Stimulated activated memory B cell treated with anti-CD40 and anti-IgM and Interleukin-4, amounts not matched to agents 10 μg/mL and 1 μg/mL and 100 μg/mL, for 72 hours (primary cell): Measurements from ENCODE around the gene GTF3A.
A peak's percentile ranks its signal among the peaks of the same experiment; 100 is the strongest.
"Not testable (repeated sequence)": the region's sequence is repeated elsewhere in the genome, so short reads cannot be mapped to it uniquely, and the experiment has no call there.

Experiments used
- ATAC-seq: fragments of 150-1000 bp; cut with Tn5 transposase; 2 replicates; pipeline ENCODE4 v1.10.0; 2021
- H3K27ac Mint-ChIP-seq: one replicate; pipeline ENCODE4 v1.8.0; 2022; ENCODE audit warnings: mild to moderate bottlenecking, mixed read lengths
- H3K27me3 Mint-ChIP-seq: one replicate; pipeline ENCODE4 v1.8.0; 2022; ENCODE audit warnings: mixed read lengths
- H3K36me3 Mint-ChIP-seq: one replicate; pipeline ENCODE4 v1.8.0; 2022; ENCODE audit warnings: mixed read lengths
- H3K4me1 Mint-ChIP-seq: one replicate; pipeline ENCODE4 v1.8.0; 2022; ENCODE audit warnings: mixed read lengths
- H3K4me3 Mint-ChIP-seq: one replicate; pipeline ENCODE4 v1.8.0; 2022; ENCODE audit warnings: mild to moderate bottlenecking, moderate library complexity, mixed read lengths
- H3K9me3 Mint-ChIP-seq: one replicate; pipeline ENCODE4 v1.8.0; 2022; ENCODE audit warnings: mixed read lengths

Gene GTF3A

DNA sequence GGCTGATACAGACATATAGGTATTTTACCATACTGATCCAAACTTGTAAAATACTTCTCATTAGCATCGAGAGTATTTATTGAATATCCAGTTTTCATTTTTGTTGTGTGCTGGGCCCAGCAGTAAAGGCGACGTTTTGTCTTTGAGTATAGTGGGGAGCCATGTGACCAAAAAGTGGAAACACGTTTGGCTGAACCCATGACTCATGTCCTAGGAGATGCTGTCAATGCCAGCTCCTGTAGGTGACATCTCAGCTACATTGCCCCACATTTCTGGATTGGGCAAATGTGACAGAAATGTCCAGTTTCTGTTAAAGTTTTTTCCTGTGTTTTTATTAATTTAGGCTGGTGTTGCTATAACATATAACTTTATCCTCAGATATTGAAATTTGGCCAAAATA is 26.1 kb upstream of the GTF3A start:
- Mint-ChIP-seq H3K27me3 (no peaks in the 10 kb centered on the region), H3K9me3 (no peaks in the 10 kb centered on the region), H3K4me3 (no peak overlapping the region), H3K36me3 (no peaks in the 10 kb centered on the region), H3K4me1 (peaks cover 7% of the 10 kb centered on the region), H3K27ac (no peak overlapping the region)
- ATAC-seq: no peak

DNA sequence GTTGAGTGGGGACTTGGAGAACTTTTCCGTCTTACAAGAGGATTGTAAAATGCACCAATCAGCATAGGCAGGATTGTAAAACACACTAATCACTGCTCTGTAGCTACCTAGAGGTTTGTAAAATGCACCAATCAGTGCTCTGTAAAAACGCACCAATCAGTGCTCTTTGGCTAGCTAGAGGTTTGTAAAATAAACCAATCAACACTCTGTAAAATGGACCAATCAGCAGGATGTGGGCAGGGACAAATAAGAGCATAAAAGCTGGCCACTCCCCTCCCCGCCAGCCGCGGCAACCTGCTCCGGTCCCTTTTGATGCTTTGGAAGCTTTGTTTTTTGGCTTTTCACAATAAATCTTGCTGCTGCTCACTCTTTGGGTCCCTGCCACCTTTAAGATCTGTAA is 24.0 kb upstream of the GTF3A start:
- H3K27me3 Mint-ChIP-seq, ATAC-seq, H3K27ac Mint-ChIP-seq, H3K9me3 Mint-ChIP-seq, H3K4me1 Mint-ChIP-seq, H3K36me3 Mint-ChIP-seq, H3K4me3 Mint-ChIP-seq: not testable (repeated sequence)

DNA sequence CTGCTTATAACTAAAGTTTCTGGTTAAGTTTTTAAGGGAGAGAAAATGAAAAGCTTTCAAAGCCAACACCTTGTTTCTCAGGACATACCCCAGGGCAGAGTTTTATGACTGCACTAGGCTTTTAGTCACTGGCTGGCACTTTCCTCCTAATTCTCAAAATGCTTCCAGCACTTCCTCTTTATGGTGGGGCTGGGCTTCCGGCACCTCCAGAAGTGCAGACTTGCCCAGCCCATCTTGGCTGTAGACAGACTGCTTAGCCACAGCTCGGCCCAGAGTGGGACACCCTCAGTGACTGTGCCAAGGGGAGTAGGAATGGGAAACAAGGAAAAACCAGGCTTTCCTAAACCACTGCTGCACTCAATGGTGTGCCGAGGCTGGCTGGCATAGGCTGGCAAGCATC is 23.2 kb upstream of the GTF3A start:
- Mint-ChIP-seq H3K36me3 (no peaks in the 10 kb centered on the region), H3K4me3 (no peak overlapping the region), H3K27me3 (no peaks in the 10 kb centered on the region), H3K27ac (no peak overlapping the region), H3K9me3 (no peaks in the 10 kb centered on the region), H3K4me1 (peaks cover 7% of the 10 kb centered on the region)
- peak; percentile 67 for ATAC-seq

DNA sequence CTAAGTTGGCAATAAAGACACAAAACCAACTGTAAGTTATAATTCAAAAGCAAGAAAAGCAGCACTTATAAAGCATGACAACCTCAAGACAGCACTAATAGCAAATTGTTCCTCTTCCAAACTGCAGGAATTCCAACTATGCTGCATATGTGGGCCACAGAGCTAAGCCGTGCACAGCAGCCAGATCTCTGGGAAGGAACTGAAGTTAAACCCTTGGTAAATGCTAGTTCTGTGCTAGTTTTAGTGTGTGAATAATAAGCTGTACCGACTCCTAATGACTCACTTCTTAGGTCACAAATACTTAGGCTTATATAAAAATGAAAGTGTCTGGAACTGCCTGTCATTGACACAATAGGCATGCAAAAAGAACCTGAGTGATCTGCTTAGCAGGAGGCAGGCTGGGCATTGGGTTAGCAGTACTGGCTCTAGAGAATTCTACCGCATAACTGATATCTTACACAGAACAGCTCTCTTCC is 21.2 kb upstream of the GTF3A start:
- ATAC-seq: no peak
- Mint-ChIP-seq H3K4me1 (peaks cover 7% of the 10 kb centered on the region), H3K9me3 (no peaks in the 10 kb centered on the region), H3K36me3 (no peaks in the 10 kb centered on the region), H3K27me3 (peaks cover 5% of the 10 kb centered on the region), H3K4me3 (no peak overlapping the region), H3K27ac (no peak overlapping the region)

DNA sequence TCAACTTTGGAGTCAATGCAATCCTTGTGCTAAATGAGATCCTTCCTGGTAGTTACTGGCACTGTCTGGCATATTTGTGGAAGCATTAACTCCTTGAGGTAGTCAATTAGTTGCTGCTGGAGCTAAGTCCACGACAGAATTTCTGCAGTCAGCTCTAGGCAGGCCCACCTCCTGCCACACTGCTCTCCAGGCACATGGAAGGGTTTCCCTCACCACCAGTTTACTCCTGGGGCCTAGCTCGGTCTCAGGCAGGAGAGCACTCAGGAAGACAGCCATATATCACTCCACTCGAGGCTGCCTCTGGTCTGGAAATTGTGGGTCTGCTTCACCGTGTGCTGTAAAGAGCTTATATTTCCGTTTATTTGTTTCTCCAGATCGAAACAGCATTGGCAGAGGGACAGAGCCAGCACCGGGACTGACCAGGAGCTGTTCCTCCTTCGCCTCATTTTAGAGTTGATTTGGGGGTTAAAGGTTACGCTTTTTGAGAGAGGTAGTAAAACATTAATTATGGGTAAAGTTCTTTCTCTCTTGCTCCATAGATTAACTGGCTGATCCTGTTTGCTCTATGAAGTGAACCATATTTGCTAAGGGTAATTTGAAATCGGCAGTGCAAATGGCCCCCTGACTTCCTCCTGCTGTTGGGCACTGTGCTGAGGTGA is 20.6 kb upstream of the GTF3A start:
- H3K27me3 Mint-ChIP-seq: peaks cover 9% of the 10 kb centered on the region
- no peaks in the 10 kb centered on the region for H3K36me3 Mint-ChIP-seq
- H3K4me3 Mint-ChIP-seq: no peak overlapping the region
- no peak for ATAC-seq
- no peaks in the 10 kb centered on the region for H3K9me3 Mint-ChIP-seq
- peak overlapping the region; percentile 13 for H3K27ac Mint-ChIP-seq
- H3K4me1 Mint-ChIP-seq: peaks cover 7% of the 10 kb centered on the region

DNA sequence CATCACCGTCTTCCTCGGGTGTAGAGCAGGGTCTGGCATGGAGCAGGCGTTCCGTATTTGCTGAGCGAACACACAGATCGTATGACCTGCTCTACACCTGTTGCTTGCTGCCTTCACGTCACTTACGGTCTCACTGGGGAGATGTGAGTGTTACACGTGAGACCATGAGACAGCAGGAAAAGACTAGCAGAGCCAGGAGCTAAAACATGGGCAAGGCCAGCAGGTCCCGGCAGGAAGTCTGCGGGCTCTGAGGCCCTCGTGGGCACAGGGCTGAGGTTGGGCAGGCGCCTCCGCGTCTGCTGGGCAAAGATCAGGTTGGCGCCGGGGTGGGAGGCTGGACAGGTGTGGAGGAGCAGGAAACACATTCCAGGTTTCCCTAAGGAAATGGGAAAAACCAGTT is 19.7 kb upstream of the GTF3A start:
- H3K27me3 Mint-ChIP-seq: peaks cover 15% of the 10 kb centered on the region
- peaks cover 2% of the 10 kb centered on the region for H3K9me3 Mint-ChIP-seq
- peaks cover 3% of the 10 kb centered on the region for H3K36me3 Mint-ChIP-seq
- H3K4me1 Mint-ChIP-seq: peaks cover 7% of the 10 kb centered on the region
- peak overlapping the region; percentile 13 for H3K27ac Mint-ChIP-seq
- no peak for ATAC-seq
- H3K4me3 Mint-ChIP-seq: no peak overlapping the region

DNA sequence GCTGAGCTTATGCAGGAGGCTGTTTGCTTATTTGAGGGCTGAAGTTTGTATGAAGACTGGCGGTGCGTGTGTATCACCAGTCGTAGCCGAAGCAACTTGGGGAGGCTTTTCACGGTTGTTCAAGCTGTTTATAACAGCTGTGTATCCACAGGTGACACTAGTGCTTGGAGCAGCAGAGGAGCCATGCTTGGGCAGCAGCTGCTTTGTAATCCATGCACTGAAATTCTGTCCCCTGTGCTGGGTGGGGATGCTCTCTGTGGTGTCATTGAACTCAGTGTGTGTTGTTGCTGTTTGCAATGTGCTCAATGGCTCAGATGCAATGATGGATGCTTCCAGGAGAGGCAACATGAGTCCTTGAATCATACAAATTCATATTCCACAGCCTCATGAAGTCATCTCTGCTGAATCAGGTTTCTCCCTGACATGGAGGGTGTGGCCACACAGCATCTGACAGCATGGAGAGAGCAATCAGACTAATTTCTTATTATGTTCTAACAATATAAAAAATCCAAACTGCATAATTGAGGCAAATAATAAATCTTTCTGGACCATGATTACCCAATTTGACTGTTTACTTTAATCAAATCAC is 18.8 kb upstream of the GTF3A start:
- no peak overlapping the region for H3K4me3 Mint-ChIP-seq
- peaks cover 24% of the 10 kb centered on the region for H3K27me3 Mint-ChIP-seq
- H3K9me3 Mint-ChIP-seq: peaks cover 3% of the 10 kb centered on the region
- no peak for ATAC-seq
- no peak overlapping the region for H3K27ac Mint-ChIP-seq
- peaks cover 6% of the 10 kb centered on the region for H3K36me3 Mint-ChIP-seq
- H3K4me1 Mint-ChIP-seq: peaks cover 7% of the 10 kb centered on the region

DNA sequence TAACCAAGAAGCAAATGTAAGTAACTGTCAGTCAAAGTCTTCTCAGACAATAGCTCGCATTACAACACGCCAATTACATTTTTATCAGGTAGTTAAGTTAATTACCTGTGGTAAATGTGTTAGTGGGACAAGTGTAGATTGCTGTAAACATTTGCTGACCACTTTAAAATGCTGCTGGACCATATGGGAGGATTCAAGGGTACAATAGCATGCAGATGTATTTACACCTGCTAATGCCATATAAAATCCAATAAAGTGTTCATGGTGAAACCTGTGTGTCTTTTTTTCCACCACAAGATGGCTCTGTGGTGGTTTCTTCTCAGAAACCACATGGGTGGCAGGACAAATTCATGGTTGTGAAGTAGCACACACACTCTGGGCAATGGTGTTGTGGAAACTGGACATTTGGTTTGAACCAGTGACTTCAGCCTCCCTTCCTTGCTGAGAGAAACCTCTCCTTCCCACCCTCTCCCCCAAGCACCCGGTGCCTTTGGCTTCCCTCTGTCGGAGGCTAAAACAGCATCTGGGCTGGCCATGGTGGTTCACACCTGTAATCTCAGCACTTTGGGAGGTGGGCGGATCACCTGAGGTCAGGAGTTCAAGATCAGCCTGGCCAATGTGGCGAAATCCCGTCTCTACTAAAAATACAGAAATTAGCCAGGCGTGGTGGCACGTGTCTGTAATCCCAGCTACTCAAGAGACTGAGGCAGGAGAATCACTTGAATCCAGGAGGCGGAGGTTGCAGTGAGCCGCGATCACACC is 18.1 kb upstream of the GTF3A start:
- peaks cover 3% of the 10 kb centered on the region for H3K9me3 Mint-ChIP-seq
- H3K27me3 Mint-ChIP-seq: peaks cover 29% of the 10 kb centered on the region
- no peak overlapping the region for H3K27ac Mint-ChIP-seq
- H3K4me1 Mint-ChIP-seq: peaks cover 2% of the 10 kb centered on the region
- peaks cover 6% of the 10 kb centered on the region for H3K36me3 Mint-ChIP-seq
- no peak overlapping the region for H3K4me3 Mint-ChIP-seq
- ATAC-seq: peak; percentile 55

DNA sequence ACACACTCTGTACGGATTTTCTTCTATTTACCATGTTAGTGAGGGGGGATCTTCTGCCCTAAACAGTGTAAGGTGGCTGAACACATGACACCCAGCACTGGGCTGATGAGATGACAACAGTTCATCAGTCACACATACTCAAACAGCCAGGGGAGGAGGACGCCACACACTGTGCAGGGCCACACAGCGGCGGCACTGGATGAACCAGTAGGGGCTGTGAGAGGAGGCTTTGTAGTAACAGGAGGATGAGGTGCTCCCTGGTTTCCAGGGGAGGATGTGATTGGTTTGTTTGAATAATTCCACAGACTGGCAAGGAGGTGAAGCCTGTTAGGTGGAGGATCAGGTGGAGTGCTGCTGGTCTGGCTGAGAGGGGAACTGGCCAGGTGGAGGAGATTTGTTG is 16.3 kb upstream of the GTF3A start:
- H3K27ac Mint-ChIP-seq: no peak overlapping the region
- peaks cover 3% of the 10 kb centered on the region for H3K9me3 Mint-ChIP-seq
- no peaks in the 10 kb centered on the region for H3K4me1 Mint-ChIP-seq
- no peak overlapping the region for H3K4me3 Mint-ChIP-seq
- peaks cover 6% of the 10 kb centered on the region for H3K36me3 Mint-ChIP-seq
- ATAC-seq: no peak
- H3K27me3 Mint-ChIP-seq: peaks cover 29% of the 10 kb centered on the region

DNA sequence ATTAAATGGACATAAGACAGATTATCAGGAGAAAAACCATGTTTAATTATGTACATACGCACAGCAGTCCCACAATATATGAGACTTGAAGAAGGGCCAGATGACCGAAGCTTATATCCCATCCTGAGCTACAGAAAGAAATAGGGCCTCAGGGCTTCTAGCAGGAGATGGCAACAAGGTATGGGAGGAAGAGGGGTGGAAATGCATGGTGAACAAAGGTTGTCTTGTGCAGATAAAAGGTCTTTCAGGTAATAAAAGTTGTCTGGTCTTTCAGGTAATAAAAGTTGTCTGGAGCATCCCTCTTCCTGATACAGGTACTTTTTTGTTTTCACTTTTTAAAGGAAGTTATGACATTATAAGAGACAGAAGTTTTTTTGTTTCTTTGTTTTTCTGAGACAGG is 15.4 kb upstream of the GTF3A start:
- Mint-ChIP-seq H3K27me3 (peaks cover 29% of the 10 kb centered on the region), H3K36me3 (peaks cover 6% of the 10 kb centered on the region), H3K4me3 (no peak overlapping the region), H3K9me3 (peaks cover 3% of the 10 kb centered on the region), H3K4me1 (no peaks in the 10 kb centered on the region), H3K27ac (no peak overlapping the region)
- ATAC-seq: no peak

DNA sequence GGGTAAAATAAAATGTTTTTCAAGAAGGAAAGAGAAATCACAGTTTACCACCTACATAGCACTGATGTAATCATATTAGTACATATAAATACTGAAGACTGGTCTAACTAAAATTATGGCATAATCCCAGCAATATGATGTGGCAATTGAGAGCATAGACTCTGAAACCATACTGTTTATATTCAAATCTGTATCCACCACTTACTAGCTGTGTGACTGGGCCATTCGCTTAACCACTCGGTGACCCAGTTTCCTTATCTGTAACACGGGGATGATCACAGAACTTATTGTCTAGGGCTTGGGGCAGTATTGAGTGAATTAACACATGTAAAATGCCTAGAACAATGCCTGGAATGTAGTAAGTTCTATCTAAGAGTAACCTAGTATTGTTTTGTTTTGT is 13.1 kb upstream of the GTF3A start:
- Mint-ChIP-seq H3K4me3 (no peak overlapping the region), H3K36me3 (peaks cover 6% of the 10 kb centered on the region), H3K27ac (no peak overlapping the region), H3K9me3 (peaks cover 3% of the 10 kb centered on the region), H3K27me3 (peaks cover 29% of the 10 kb centered on the region), H3K4me1 (no peaks in the 10 kb centered on the region)
- no peak for ATAC-seq

DNA sequence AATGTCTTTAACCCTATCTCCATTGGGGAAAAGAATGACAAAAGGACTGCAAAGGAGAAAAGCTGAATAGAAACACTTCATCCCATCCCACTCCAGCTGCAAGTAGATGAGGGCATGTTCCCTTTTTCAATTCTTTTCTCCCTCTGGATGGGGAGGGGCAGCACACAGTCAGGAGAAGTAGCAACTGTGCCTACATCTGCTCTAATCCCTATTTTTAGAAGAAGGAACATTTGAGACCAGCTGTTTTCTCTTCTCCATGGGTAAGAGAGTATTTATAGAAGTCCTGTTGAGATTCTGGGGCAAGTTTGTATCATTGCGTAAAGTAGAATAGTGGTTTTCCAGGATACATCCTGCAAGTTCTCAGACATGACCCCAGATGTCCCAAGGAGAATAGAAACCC is 9.3 kb upstream of the GTF3A start:
- Mint-ChIP-seq H3K27me3 (peaks cover 11% of the 10 kb centered on the region), H3K4me3 (no peak overlapping the region), H3K27ac (no peak overlapping the region), H3K36me3 (no peaks in the 10 kb centered on the region), H3K9me3 (no peaks in the 10 kb centered on the region), H3K4me1 (no peaks in the 10 kb centered on the region)
- ATAC-seq: no peak

DNA sequence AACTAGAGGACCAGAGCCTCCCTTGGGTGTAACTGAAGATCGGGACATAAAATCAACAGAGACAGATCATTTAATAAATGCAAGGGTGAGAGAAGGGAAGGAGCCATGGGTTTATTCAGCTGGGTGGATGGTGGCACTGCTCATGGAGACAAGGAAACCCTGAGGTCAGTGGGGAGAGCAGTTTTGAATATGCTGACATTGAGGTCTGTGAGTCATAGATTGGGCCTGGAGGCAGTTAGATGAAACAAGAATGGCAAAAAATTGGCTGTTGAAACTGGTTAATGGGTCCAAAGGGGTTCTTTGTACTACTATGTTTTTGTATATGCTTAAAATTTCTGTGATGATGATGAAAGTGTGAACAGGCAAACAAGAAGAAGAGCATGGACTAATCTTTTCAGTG is 5.1 kb upstream of the GTF3A start:
- Mint-ChIP-seq H3K4me1 (no peaks in the 10 kb centered on the region), H3K27ac (no peak overlapping the region), H3K36me3 (no peaks in the 10 kb centered on the region), H3K27me3 (no peaks in the 10 kb centered on the region), H3K9me3 (no peaks in the 10 kb centered on the region), H3K4me3 (no peak overlapping the region)
- ATAC-seq: no peak

DNA sequence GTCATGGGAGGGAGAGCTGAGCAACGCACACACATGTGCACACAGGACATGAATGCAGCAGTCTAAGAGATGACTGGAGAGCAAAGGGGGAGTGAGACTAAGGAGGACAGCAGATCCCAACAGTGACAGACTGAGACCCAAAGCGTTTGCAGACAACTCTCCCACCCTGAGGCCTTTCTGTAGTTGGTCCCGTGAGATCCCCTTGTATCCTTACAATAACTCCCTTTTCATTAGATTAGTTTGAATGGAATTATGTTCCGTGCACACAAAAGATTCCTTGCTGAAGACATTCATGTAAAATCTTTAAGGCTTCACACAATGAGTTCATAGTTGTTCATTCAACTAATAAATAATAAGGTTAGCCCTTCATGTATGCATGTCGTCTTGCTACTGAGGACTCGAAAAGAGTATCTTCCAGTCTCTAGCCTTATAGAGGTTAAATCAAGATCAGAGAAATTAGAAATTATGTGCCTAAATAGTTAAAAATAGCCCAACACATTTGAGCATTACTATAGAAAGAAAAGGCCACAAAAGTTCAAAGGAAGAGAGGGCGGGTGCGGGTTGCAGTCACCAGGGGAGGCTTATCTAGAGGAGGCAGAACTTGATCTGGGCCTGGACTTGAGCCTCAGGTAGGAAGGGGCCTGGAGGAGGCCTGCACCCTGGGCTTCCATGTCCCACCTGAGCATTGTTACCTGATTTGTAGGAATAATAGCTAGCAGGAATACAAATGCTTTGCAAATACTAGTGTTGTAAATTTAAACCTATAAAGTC is 3.1 kb upstream of the GTF3A start:
- Mint-ChIP-seq H3K4me3 (no peak overlapping the region), H3K27ac (peak overlapping the region; percentile 10), H3K36me3 (no peaks in the 10 kb centered on the region), H3K27me3 (no peaks in the 10 kb centered on the region), H3K9me3 (no peaks in the 10 kb centered on the region), H3K4me1 (peaks cover 13% of the 10 kb centered on the region)
- no peak for ATAC-seq

DNA sequence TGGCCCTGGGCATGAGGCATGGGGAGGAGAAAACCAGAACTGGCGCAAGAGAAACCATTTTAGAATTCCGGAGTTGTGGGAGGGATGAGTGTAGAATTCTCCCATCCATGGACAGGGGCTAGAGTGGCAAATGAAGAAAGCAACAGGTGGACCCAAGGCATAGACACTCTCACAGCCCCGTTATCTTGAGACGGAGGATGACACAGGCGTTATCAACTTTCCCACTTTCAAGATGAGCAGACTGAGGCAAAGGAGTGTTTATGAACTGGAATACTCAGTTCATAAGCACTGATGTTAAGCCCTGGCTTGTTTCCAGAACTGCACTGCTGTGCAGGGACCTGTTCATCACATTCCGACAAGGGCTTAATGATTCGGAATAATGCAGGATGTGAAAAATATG is 1.1 kb upstream of the GTF3A start:
- Mint-ChIP-seq H3K4me3 (peak overlapping the region; percentile 10), H3K27ac (peak overlapping the region; percentile 10), H3K4me1 (peaks cover 34% of the 10 kb centered on the region), H3K27me3 (no peaks in the 10 kb centered on the region), H3K36me3 (peaks cover 15% of the 10 kb centered on the region), H3K9me3 (no peaks in the 10 kb centered on the region)
- no peak for ATAC-seq
